Nephron (organoid): ENCODE measurements around the gene POPDC3.
"Not testable (repeated sequence)": the region's sequence is repeated elsewhere in the genome, so short reads cannot be mapped to it uniquely, and the experiment has no call there.

Source experiments
- H3K27ac Mint-ChIP-seq, 3 experiments: 2 replicates each; pipeline ENCODE4 v1.8.0; 2020; ENCODE audit warnings: mixed read lengths in 3 of 3, mild to moderate bottlenecking in 2 of 3, moderate library complexity in 1 of 3
- H3K27me3 Mint-ChIP-seq: 2 replicates; pipeline ENCODE4 v1.8.0; 2021; ENCODE audit warnings: low read depth, mild to moderate bottlenecking, moderate library complexity, mixed read lengths
- H3K36me3 Mint-ChIP-seq: 2 replicates; pipeline ENCODE4 v1.8.0; 2020; ENCODE audit warnings: low read depth, mixed read lengths
- H3K4me1 Mint-ChIP-seq: 2 replicates; pipeline ENCODE4 v1.8.0; 2020; ENCODE audit warnings: mixed read lengths
- H3K4me3 Mint-ChIP-seq, 3 experiments: 2 replicates each; pipeline ENCODE4 v1.8.0; 2020; ENCODE audit warnings: mild to moderate bottlenecking in 3 of 3, mixed read lengths in 3 of 3, moderate library complexity in 2 of 3
- H3K9me3 Mint-ChIP-seq: 2 replicates; pipeline ENCODE4 v1.8.0; 2020; ENCODE audit warnings: mixed read lengths
- TF ChIP-seq, protein P1 (sequence below), 3 experiments: fragments of 200-600 bp; sonication (generic); IDR thresholded peaks; one replicate each; pipeline ENCODE4 v1.5.0; 2021; ENCODE audit warnings: antibody characterized with exemption in 3 of 3; ENCODE audit not compliant: unreplicated experiment in 3 of 3

POPDC3 gene, protein sequence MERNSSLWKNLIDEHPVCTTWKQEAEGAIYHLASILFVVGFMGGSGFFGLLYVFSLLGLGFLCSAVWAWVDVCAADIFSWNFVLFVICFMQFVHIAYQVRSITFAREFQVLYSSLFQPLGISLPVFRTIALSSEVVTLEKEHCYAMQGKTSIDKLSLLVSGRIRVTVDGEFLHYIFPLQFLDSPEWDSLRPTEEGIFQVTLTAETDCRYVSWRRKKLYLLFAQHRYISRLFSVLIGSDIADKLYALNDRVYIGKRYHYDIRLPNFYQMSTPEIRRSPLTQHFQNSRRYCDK

GRCh38 chr6:105179244-105180065 lies at the start of gene POPDC3:
POPDC3 (minus strand) TSS chr6:105180014; CDS start chr6:105161909, 18,105 bp downstream.
- H3K27ac Mint-ChIP-seq: peak within 1 kb of the TSS in 1 of 3 experiments; percentile 7
- no peaks in the 10 kb centered on the region for H3K9me3 Mint-ChIP-seq
- H3K4me1 Mint-ChIP-seq: peaks cover 18% of the 10 kb centered on the region
- H3K27me3 Mint-ChIP-seq: peaks cover 57% of the 10 kb centered on the region
- H3K36me3 Mint-ChIP-seq: no peaks in the 10 kb centered on the region
- TF ChIP-seq, protein P1, sequence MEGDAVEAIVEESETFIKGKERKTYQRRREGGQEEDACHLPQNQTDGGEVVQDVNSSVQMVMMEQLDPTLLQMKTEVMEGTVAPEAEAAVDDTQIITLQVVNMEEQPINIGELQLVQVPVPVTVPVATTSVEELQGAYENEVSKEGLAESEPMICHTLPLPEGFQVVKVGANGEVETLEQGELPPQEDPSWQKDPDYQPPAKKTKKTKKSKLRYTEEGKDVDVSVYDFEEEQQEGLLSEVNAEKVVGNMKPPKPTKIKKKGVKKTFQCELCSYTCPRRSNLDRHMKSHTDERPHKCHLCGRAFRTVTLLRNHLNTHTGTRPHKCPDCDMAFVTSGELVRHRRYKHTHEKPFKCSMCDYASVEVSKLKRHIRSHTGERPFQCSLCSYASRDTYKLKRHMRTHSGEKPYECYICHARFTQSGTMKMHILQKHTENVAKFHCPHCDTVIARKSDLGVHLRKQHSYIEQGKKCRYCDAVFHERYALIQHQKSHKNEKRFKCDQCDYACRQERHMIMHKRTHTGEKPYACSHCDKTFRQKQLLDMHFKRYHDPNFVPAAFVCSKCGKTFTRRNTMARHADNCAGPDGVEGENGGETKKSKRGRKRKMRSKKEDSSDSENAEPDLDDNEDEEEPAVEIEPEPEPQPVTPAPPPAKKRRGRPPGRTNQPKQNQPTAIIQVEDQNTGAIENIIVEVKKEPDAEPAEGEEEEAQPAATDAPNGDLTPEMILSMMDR (IDR thresholded peaks at IDR 0.05; ENCODE audit: unreplicated experiment in 3 of 3): no peak
- peak within 1 kb of the TSS; percentile 80 to 91 (median 88) for H3K4me3 Mint-ChIP-seq

DNA sequence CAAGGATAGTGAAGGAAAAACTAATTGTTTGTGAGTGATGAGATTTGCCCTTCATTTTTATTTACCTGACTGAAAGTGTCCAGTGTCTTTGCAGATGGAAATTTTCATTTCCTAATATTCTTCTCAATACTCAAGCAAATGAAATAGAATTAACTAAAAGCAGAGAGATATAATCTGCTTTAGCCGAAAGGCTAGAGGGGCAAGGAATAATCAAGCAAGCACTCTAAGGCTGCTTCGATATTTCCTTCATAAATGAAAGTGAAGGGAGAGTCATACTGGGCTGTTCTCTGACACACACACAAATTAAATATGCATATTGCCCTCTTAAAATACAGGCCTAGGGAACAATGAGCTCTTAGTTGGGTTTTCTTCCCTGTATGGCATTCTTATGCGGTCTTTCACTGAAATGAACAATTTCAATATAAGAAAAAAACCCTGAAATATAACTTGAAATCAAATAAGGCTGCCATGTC lies 47.5 kb upstream of the POPDC3 start:
- TF ChIP-seq, protein P1 (IDR thresholded peaks at IDR 0.05; ENCODE audit: unreplicated experiment in 3 of 3): no peak
- H3K27me3 Mint-ChIP-seq: peaks cover 16% of the 10 kb centered on the region
- H3K4me3 Mint-ChIP-seq: no peak overlapping the region
- peaks cover 11% of the 10 kb centered on the region for H3K9me3 Mint-ChIP-seq
- H3K27ac Mint-ChIP-seq: no peak overlapping the region
- H3K4me1 Mint-ChIP-seq: peaks cover 7% of the 10 kb centered on the region
- H3K36me3 Mint-ChIP-seq: no peaks in the 10 kb centered on the region

DNA sequence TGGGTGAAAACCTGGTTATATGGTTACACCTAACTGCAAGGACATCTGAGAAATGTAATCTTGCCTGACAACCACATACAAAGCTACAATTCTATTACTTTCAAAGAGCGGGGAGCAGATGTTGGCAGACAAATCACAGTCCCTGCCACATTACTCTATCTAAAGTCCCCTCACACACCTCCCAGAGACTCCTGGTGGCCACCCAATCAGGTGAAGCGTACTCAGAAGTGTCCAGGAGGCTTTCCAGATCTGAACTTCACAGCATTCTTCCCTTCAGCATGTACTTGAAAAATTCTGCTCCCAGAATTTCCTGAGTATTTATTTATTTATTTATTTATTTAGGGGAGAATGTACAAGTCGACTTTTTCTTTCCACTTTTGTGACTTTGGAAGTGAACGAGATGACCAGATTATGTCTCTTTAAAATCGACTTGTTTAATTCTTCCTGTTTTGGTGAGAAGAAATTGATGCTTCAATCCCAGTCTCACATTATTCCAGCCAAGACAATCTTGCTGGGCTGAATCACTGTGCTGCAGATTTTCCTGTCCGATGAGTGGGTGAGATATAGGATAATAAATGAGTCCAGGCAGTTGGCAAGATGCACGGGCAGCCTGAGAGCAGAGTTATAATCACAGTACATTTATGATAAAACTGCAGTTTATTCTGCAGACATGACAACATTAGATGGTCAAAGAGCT lies 46.9 kb upstream of the POPDC3 start:
- H3K36me3 Mint-ChIP-seq: no peaks in the 10 kb centered on the region

GRCh38 chr6:105223242-105223641 lies 43.4 kb upstream of the POPDC3 start:
- H3K27ac Mint-ChIP-seq: no peak overlapping the region
- TF ChIP-seq, protein P1 (IDR thresholded peaks at IDR 0.05; ENCODE audit: unreplicated experiment in 3 of 3): no peak
- H3K36me3 Mint-ChIP-seq: no peaks in the 10 kb centered on the region
- no peak overlapping the region for H3K4me3 Mint-ChIP-seq
- H3K27me3 Mint-ChIP-seq: peaks cover 11% of the 10 kb centered on the region
- no peaks in the 10 kb centered on the region for H3K9me3 Mint-ChIP-seq
- peaks cover 7% of the 10 kb centered on the region for H3K4me1 Mint-ChIP-seq

More for the DNA sequence above, 46.9 kb upstream of the POPDC3 start:
- Mint-ChIP-seq H3K27ac (no peak overlapping the region), H3K4me3 (no peak overlapping the region), H3K27me3 (peaks cover 16% of the 10 kb centered on the region), H3K4me1 (peaks cover 7% of the 10 kb centered on the region), H3K9me3 (peaks cover 9% of the 10 kb centered on the region)
- TF ChIP-seq, protein P1 (IDR thresholded peaks at IDR 0.05; ENCODE audit: unreplicated experiment in 3 of 3): no peak

GRCh38 chr6:105221219-105221618 lies 41.4 kb upstream of the POPDC3 start:
- H3K27me3 Mint-ChIP-seq: peaks cover 11% of the 10 kb centered on the region
- H3K9me3 Mint-ChIP-seq, H3K4me1 Mint-ChIP-seq, H3K27ac Mint-ChIP-seq, H3K36me3 Mint-ChIP-seq, H3K4me3 Mint-ChIP-seq: not testable (repeated sequence)

DNA sequence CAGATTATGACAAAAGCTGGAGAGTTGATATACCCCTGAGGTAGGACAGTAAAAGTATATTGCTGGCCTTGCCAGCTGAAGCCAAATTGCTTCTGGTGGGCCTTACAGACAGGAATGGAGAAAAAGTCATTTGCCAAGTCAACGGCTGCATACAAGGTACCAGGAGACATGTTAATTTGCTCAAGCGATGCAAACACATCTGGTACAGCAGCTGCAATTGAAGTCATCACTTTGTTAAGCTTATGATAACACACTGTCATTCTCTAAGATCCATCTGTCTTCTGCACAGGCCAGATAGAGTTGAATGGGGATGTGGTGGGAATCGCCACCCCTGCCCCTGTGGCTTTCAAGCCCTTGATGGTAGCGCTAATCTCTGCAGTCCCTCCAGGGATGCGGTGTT lies 40.4 kb upstream of the POPDC3 start:
- no peaks in the 10 kb centered on the region for H3K9me3 Mint-ChIP-seq
- no peak overlapping the region for H3K27ac Mint-ChIP-seq
- H3K27me3 Mint-ChIP-seq: peaks cover 6% of the 10 kb centered on the region
- no peaks in the 10 kb centered on the region for H3K36me3 Mint-ChIP-seq
- TF ChIP-seq, protein P1 (IDR thresholded peaks at IDR 0.05; ENCODE audit: unreplicated experiment in 3 of 3): no peak
- peaks cover 6% of the 10 kb centered on the region for H3K4me1 Mint-ChIP-seq
- no peak overlapping the region for H3K4me3 Mint-ChIP-seq

GRCh38 chr6:105219218-105219617 lies 39.4 kb upstream of the POPDC3 start:
- not testable (repeated sequence) for H3K27me3 Mint-ChIP-seq, H3K4me3 Mint-ChIP-seq, H3K27ac Mint-ChIP-seq, H3K4me1 Mint-ChIP-seq, H3K9me3 Mint-ChIP-seq, H3K36me3 Mint-ChIP-seq
